Parathyroid adenoma (tissue), 2 donors: ENCODE measurements around the gene IGLL1.

Experiments
- H2AFZ ChIP-seq: fragments of 300-600 bp; sonication (generic); one replicate; pipeline ENCODE4 v1.7.0; 2017; ENCODE audit warnings: antibody characterized with exemption, mild to moderate bottlenecking
- H3K27ac ChIP-seq: fragments of 300-600 bp; sonication (generic); one replicate; pipeline ENCODE4 v1.7.0; 2017
- H3K27me3 ChIP-seq: fragments of 300-600 bp; sonication (generic); one replicate; pipeline ENCODE4 v1.7.0; 2017; ENCODE audit warnings: low read length; ENCODE audit not compliant: control insufficient read depth, insufficient read depth
- H3K36me3 ChIP-seq: fragments of 300-600 bp; sonication (generic); one replicate; pipeline ENCODE4 v1.7.0; 2017; ENCODE audit warnings: low read length; ENCODE audit not compliant: control insufficient read depth, insufficient read depth
- H3K4me1 ChIP-seq: fragments of 300-600 bp; sonication (generic); one replicate; pipeline ENCODE4 v1.7.0; 2017; ENCODE audit warnings: control low read depth
- H3K4me2 ChIP-seq: fragments of 300-600 bp; sonication (generic); one replicate; pipeline ENCODE4 v1.7.0; 2017; ENCODE audit warnings: low read length
- H3K4me3 ChIP-seq: fragments of 300-600 bp; sonication (generic); one replicate; pipeline ENCODE4 v1.7.0; 2017; ENCODE audit warnings: low read depth, low read length
- H3K79me2 ChIP-seq: fragments of 300-600 bp; sonication (generic); one replicate; pipeline ENCODE4 v1.7.0; 2017; ENCODE audit warnings: control low read depth
- H3K9ac ChIP-seq: fragments of 300-600 bp; sonication (generic); one replicate; pipeline ENCODE4 v1.7.0; 2017; ENCODE audit warnings: mild to moderate bottlenecking
- H3K9me3 ChIP-seq: fragments of 300-600 bp; sonication (generic); one replicate; pipeline ENCODE4 v1.7.0; 2017; ENCODE audit warnings: low read length; ENCODE audit not compliant: control insufficient read depth
- CTCF ChIP-seq: fragments of 300-600 bp; sonication (generic); IDR thresholded peaks from one replicate; pipeline ENCODE4 v1.7.0; 2017; ENCODE audit warnings: antibody characterized with exemption, mild to moderate bottlenecking
- donor health status: primary hyperparathyroidism.

IGLL1 gene

DNA sequence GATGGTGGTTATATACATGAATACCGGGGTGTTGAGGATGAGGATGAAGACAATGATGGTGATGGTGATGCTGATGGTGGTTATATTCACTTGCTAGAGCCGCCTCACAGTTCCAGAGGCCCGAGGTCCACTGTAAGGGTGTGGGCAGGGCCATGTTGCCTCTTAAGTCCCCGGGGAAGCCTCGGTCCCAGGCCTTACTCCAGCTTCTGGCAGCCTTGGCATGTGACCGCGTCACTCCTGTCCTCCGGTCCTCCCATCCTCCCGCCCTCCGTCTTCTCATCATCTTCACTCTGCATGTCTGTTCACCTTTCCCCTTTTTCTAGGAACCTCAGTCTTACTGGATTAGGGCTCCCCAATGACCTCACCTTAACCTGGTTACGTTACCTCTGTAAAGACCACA, 54.6 kb downstream of the IGLL1 start:
- Histone ChIP-seq H3K9ac (no peak overlapping the region), H2AFZ (no peak overlapping the region), H3K4me3 (no peak overlapping the region)

GRCh38 chr22:23524226-23524625, 55.9 kb downstream of the IGLL1 start:
- no peak overlapping the region for H2AFZ ChIP-seq
- no peak overlapping the region for H3K4me3 ChIP-seq
- H3K27me3 ChIP-seq, result no peaks in the 10 kb centered on the region
- no peak overlapping the region for H3K27ac ChIP-seq
- no peaks in the 10 kb centered on the region for H3K36me3 ChIP-seq
- no peak for TF ChIP-seq CTCF
- H3K9ac ChIP-seq, result no peak overlapping the region
- peaks cover 3% of the 10 kb centered on the region for H3K4me1 ChIP-seq
- no peaks in the 10 kb centered on the region for H3K79me2 ChIP-seq
- H3K9me3 ChIP-seq, result no peaks in the 10 kb centered on the region
- H3K4me2 ChIP-seq, result no peak overlapping the region

More for the DNA sequence above, 54.6 kb downstream of the IGLL1 start:
- no peaks in the 10 kb centered on the region for H3K79me2 ChIP-seq
- no peak overlapping the region for H3K4me2 ChIP-seq
- no peaks in the 10 kb centered on the region for H3K27me3 ChIP-seq
- H3K27ac ChIP-seq, result no peak overlapping the region
- H3K36me3 ChIP-seq, result no peaks in the 10 kb centered on the region
- H3K9me3 ChIP-seq, result no peaks in the 10 kb centered on the region
- peaks cover 3% of the 10 kb centered on the region for H3K4me1 ChIP-seq
- no peak for TF ChIP-seq CTCF

DNA sequence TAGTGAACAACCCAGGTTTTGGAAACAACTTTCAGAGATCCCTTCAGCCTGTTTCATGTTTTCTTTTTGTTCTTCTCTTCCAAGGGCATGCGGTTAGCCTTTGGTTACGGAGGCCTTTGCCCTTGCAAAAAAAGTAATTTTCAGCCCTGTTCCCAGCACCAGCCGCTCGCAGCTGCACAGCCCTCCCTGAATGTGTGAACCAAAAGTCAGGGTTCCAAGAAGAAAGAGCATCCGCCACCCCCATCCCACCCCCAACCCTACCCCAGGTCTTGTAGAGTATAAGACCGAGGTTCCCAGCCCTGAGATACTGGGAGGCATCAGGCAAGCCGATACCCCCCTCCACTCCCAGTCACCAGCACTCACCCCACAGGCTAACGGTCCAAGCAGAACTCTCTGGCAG, 56.4 kb downstream of the IGLL1 start:
- no peaks in the 10 kb centered on the region for H3K27me3 ChIP-seq
- no peaks in the 10 kb centered on the region for H3K9me3 ChIP-seq
- no peak overlapping the region for H3K4me2 ChIP-seq
- H2AFZ ChIP-seq, result no peak overlapping the region
- no peak overlapping the region for H3K4me3 ChIP-seq
- no peak for TF ChIP-seq CTCF
- H3K4me1 ChIP-seq, result peaks cover 3% of the 10 kb centered on the region
- no peaks in the 10 kb centered on the region for H3K79me2 ChIP-seq
- no peak overlapping the region for H3K9ac ChIP-seq
- H3K27ac ChIP-seq, result no peak overlapping the region
- no peaks in the 10 kb centered on the region for H3K36me3 ChIP-seq
